Prostate gland (tissue), 2 donors: Measurements from ENCODE around the gene IRF7. TPM values are rescaled to one million over a fixed set of nuclear protein-coding genes. Genes with fewer than 3 reads are reported as not detected.
"Not testable (repeated sequence)": the region's sequence is repeated elsewhere in the genome, so short reads cannot be mapped to it uniquely, and the experiment has no call there.

Experiments
- DNase-seq: peaks from one replicate; pipeline ENCODE4 v3.0.0-alpha.2; 2019; ENCODE audit warnings: low spot score
- H3K27ac ChIP-seq, 2 donors: fragments of 200-600 bp; sonication (generic); 2 replicates each; pipeline ENCODE4 v1.5.1; 2017 to 2019
- H3K27me3 ChIP-seq: fragments of 200-600 bp; sonication (generic); replicated peaks from 2 replicates; pipeline ENCODE4 v1.5.1; 2019; ENCODE audit not compliant: insufficient read depth
- H3K36me3 ChIP-seq, 2 donors: fragments of 200-600 bp; sonication (generic); 1 replicate in 1 of 2; 2 replicates in 1 of 2; pipeline versions ENCODE4 v1.5.1 to v1.8.1; 2017 to 2019
- H3K4me1 ChIP-seq: fragments of 200-600 bp; sonication (generic); replicated peaks from 2 replicates; pipeline ENCODE4 v1.5.1; 2019
- H3K4me3 ChIP-seq, 2 donors: fragments of 200-600 bp; sonication (generic); 2 replicates each; pipeline ENCODE4 v1.5.1; 2017 to 2019
- H3K9me3 ChIP-seq: fragments of 200-600 bp; sonication (generic); 2 replicates; pipeline ENCODE4 v1.5.1; 2017
- CTCF ChIP-seq, 4 experiments: fragments of 200-600 bp in 2 of 4; fragments of 450-650 bp in 2 of 4; sonication (generic) in 2 of 4; IDR thresholded peaks; 1 replicate in 3 of 4; 2 replicates in 1 of 4; pipeline ENCODE4 v1.5.1; 2016 to 2019; ENCODE audit warnings: antibody characterized with exemption in 4 of 4, mild to moderate bottlenecking in 2 of 4, moderate library complexity in 2 of 4
- POLR2A ChIP-seq: fragments of 450-650 bp; IDR thresholded peaks from one replicate; pipeline ENCODE4 v1.6.1; 2016; ENCODE audit warnings: antibody characterized with exemption, mild to moderate bottlenecking
- POLR2AphosphoS5 ChIP-seq: sonication (generic); formaldehyde crosslinking; IDR thresholded peaks from one replicate; pipeline ENCODE4 v1.6.1; 2017; ENCODE audit warnings: antibody characterized with exemption
- WGBS: methylation state at CpG from one replicate; pipeline ENCODE4 v1.1.5; 2018; 5-methylcytosine and 5-hydroxymethylcytosine counted together
- intact Hi-C: fragments of 100-400 bp; cut with DNase I; formaldehyde crosslinking; loops from one replicate; pipeline ENCODE4 v1.14.2; 2022
- total RNA-seq, 2 donors: library from RNA; depleted of rRNA; stranded (reverse); fragments of >200 nt; gene quantifications; one replicate each; pipeline ENCODE4 v1.1.0, GENCODE V29; 2016

Gene IRF7
- total RNA-seq, 2 donors from 2014 or later = 34.7 to 39.8 TPM

- H3K4me3 ChIP-seq = no peak overlapping the region
- DNase-seq = no peak
- TF ChIP-seq POLR2AphosphoS5 (no peak), POLR2A (no peak), CTCF (IDR thresholded peaks at IDR 0.05) (no peak)
- H3K36me3 ChIP-seq = no peaks in the 10 kb centered on the region
- no peak overlapping the region for H3K27ac ChIP-seq
- 83% methylated on average over 30 of the region's 30 CpGs for WGBS
- no peaks in the 10 kb centered on the region for H3K9me3 ChIP-seq
- no peaks in the 10 kb centered on the region for H3K4me1 ChIP-seq
- intact Hi-C loops = no loop called here
- H3K27me3 ChIP-seq = no peaks in the 10 kb centered on the region
These were observed 39.4 kb upstream of the IRF7 start for GRCh38 chr11:655036-655726.

GRCh38 chr11:654444-654843 lies 38.7 kb upstream of the IRF7 start:
- H3K27me3 ChIP-seq, H3K9me3 ChIP-seq, DNase-seq, H3K4me3 ChIP-seq, intact Hi-C loops, H3K4me1 ChIP-seq, H3K36me3 ChIP-seq, H3K27ac ChIP-seq: not testable (repeated sequence)
- WGBS = 95% methylated on average over 12 of the region's 12 CpGs

GRCh38 chr11:653837-654236 lies 38.1 kb upstream of the IRF7 start:
- no peaks in the 10 kb centered on the region for H3K36me3 ChIP-seq
- 98% methylated on average over 15 of the region's 15 CpGs for WGBS

GRCh38 chr11:653136-653535 lies 37.4 kb upstream of the IRF7 start:
- WGBS = 91% methylated on average over 14 of the region's 14 CpGs
- intact Hi-C loops, H3K4me1 ChIP-seq, H3K36me3 ChIP-seq, H3K4me3 ChIP-seq, H3K27me3 ChIP-seq, H3K27ac ChIP-seq, H3K9me3 ChIP-seq, DNase-seq: not testable (repeated sequence)

More at GRCh38 chr11:653837-654236, 38.1 kb upstream of the IRF7 start:
- H3K4me1 ChIP-seq = no peaks in the 10 kb centered on the region
- H3K27ac ChIP-seq = no peak overlapping the region
- H3K4me3 ChIP-seq = no peak overlapping the region
- intact Hi-C loops = no loop called here
- no peak for DNase-seq
- no peaks in the 10 kb centered on the region for H3K27me3 ChIP-seq
- no peak for TF ChIP-seq POLR2A
- no peaks in the 10 kb centered on the region for H3K9me3 ChIP-seq

GRCh38 chr11:650482-650881 lies 34.7 kb upstream of the IRF7 start:
- H3K4me1 ChIP-seq = no peaks in the 10 kb centered on the region
- no peak for DNase-seq
- 94% methylated on average over 10 of the region's 10 CpGs for WGBS
- H3K36me3 ChIP-seq = no peaks in the 10 kb centered on the region
- H3K4me3 ChIP-seq = no peak overlapping the region
- no peak for TF ChIP-seq POLR2A
- no peak for TF ChIP-seq POLR2AphosphoS5
- no peak for TF ChIP-seq CTCF (IDR thresholded peaks at IDR 0.05)
- no peak overlapping the region for H3K27ac ChIP-seq
- intact Hi-C loops = no loop called here
- H3K27me3 ChIP-seq = no peaks in the 10 kb centered on the region
- no peaks in the 10 kb centered on the region for H3K9me3 ChIP-seq

GRCh38 chr11:647672-648158 lies 32.0 kb upstream of the IRF7 start:
- 88% methylated on average over 11 of the region's 14 CpGs for WGBS
- H3K36me3 ChIP-seq, H3K9me3 ChIP-seq, H3K27ac ChIP-seq, H3K4me3 ChIP-seq, DNase-seq, intact Hi-C loops, H3K27me3 ChIP-seq, H3K4me1 ChIP-seq: not testable (repeated sequence)

- 95% methylated on average over 14 of the region's 14 CpGs for WGBS
- Histone ChIP-seq H3K36me3 (peaks cover 0 to 3% of the 10 kb centered on the region in 2 donors), H3K27me3 (no peaks in the 10 kb centered on the region), H3K4me1 (no peaks in the 10 kb centered on the region), H3K27ac (no peak overlapping the region), H3K9me3 (no peaks in the 10 kb centered on the region), H3K4me3 (no peak overlapping the region)
- DNase-seq = no peak
- intact Hi-C loops = no loop called here
- TF ChIP-seq POLR2A = no peak
- no peak for TF ChIP-seq POLR2AphosphoS5
- no peak for TF ChIP-seq CTCF (IDR thresholded peaks at IDR 0.05)
These were observed 30.5 kb upstream of the IRF7 start for GRCh38 chr11:646214-646613.
